Mucosa of stomach (tissue), 1 donor: ENCODE data around the gene CLIP1.

ENCODE experiments used
- H3K27me3 ChIP-seq: one replicate; pipeline ENCODE4 v1.7.0; 2013; ENCODE audit warnings: mild to moderate bottlenecking, low read length; ENCODE audit not compliant: control insufficient read depth, insufficient read depth
- H3K36me3 ChIP-seq: one replicate; pipeline ENCODE4 v1.7.0; 2013; ENCODE audit warnings: low read length; ENCODE audit not compliant: control insufficient read depth, insufficient read depth
- H3K4me1 ChIP-seq: one replicate; pipeline ENCODE4 v1.7.0; 2013; ENCODE audit warnings: mild to moderate bottlenecking, low read length; ENCODE audit not compliant: control insufficient read depth, insufficient read depth
- H3K4me3 ChIP-seq: one replicate; pipeline ENCODE4 v1.7.0; 2013; ENCODE audit warnings: low read length
- H3K9ac ChIP-seq: one replicate; pipeline ENCODE4 v1.7.0; 2013; ENCODE audit warnings: mild to moderate bottlenecking, low read length, moderate library complexity
- H3K9me3 ChIP-seq: one replicate; pipeline ENCODE4 v1.7.0; 2013; ENCODE audit warnings: mild to moderate bottlenecking, low read length, moderate library complexity; ENCODE audit not compliant: control insufficient read depth
- donor health status: Pancreatic carcinoma.

The CLIP1 gene

DNA sequence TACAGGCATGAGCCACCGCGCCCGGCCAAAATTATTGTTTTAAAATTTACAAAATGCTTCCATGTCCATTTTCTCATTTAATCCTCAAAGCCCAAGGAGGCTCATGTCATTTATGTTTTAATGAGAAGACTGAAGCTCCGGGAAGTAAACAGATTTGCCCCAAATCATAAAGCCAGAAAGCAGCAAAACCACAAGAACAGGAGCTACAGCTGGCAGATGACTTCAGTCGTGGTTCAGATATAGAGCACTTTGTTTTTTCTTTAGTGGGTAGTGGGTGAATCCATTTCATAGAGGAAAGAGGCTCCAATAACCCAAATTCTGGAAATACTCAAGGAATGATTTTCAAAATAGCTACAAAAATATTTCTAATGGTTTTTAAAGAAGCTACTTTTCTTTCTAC, 110.8 kb downstream of the CLIP1 start:
- peaks cover 4% of the 10 kb centered on the region for H3K36me3 ChIP-seq

DNA sequence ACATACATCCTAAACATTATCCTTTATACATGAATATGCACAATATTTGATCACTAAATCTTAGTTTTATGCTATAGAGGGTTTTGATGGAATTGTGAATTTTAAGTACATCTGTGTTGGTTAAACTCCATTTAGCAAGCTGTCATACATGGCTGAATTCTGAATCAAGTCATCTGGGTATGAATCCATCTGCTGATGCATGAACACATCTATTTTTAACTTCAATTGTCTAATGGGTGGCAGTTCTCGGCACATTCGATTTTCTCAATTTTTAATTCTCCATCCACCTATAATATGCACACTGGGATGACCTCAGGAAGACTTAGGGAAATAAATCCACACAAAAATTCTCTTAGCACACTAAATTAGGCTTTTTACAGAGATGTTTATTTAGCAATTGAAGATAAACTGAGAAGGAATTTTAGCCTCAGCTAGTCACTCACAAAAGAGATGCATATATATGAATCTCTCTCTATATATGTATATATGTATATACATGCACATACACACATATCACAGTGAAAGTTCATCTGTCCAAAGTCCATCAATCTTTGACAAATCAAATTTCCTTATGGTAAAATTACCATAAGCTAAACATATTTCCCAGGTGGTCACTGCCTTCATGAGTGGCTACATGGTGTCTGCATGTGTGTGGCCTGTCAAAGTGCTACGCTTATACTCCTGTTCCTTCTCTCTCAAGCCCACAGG, 111.7 kb downstream of the CLIP1 start:
- Histone ChIP-seq H3K4me1 (no peaks in the 10 kb centered on the region), H3K27me3 (no peaks in the 10 kb centered on the region), H3K4me3 (no peak overlapping the region), H3K9ac (no peak overlapping the region), H3K9me3 (no peaks in the 10 kb centered on the region), H3K36me3 (peaks cover 4% of the 10 kb centered on the region)

More for the DNA sequence above, 110.8 kb downstream of the CLIP1 start:
- Histone ChIP-seq H3K9me3 (no peaks in the 10 kb centered on the region), H3K4me1 (no peaks in the 10 kb centered on the region), H3K9ac (no peak overlapping the region), H3K4me3 (no peak overlapping the region), H3K27me3 (no peaks in the 10 kb centered on the region)

DNA sequence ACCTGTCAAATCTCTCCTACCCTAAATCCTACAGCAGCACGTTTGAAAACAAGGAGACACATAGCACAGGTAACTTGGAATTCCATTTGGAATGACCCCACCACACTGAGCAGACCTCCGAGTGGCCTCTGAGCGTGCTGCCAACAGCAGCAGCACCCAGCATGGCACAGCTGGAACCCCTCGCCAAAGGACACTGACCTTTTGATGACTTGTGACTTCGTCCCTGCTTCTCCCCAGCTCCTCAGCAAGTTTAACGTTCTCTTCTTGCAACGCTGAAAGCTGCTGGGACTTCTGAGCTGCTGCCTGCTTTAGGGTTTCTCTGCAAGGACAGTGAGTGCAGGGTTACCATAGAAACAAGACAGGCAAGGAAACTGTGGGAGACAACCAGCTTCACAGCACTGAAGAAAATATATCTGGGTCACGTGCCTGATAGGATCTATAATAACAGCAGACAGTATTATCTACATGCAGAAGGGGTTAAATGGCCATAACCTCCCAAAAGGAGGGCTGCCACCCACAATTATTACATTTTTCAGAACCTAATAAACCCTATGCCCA, 112.8 kb downstream of the CLIP1 start:
- Histone ChIP-seq H3K9ac (no peak overlapping the region), H3K27me3 (no peaks in the 10 kb centered on the region), H3K4me3 (no peak overlapping the region), H3K36me3 (peaks cover 4% of the 10 kb centered on the region), H3K4me1 (no peaks in the 10 kb centered on the region), H3K9me3 (no peaks in the 10 kb centered on the region)

DNA sequence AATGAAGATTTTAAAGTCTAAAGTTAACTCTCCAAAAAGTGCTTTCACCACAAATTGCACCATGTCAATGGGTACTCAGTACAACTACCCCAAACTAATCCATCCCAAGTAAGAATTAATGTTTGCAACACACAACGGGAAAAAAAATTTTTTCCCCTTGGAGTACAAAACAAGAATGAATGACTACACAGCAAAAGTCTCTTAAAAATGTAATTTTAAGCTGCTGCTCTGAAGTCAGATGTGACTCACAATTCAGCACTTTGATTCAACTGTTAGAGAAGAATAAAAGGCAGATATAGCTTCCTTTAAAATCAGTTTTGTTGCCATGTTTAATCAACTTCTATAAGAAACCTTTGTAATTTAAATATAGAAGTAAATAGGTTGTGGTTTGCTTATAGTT, 113.7 kb downstream of the CLIP1 start:
- H3K27me3 ChIP-seq, result no peaks in the 10 kb centered on the region
- no peak overlapping the region for H3K4me3 ChIP-seq
- peaks cover 7% of the 10 kb centered on the region for H3K36me3 ChIP-seq
- H3K9me3 ChIP-seq, result no peaks in the 10 kb centered on the region
- no peaks in the 10 kb centered on the region for H3K4me1 ChIP-seq
- H3K9ac ChIP-seq, result no peak overlapping the region

DNA sequence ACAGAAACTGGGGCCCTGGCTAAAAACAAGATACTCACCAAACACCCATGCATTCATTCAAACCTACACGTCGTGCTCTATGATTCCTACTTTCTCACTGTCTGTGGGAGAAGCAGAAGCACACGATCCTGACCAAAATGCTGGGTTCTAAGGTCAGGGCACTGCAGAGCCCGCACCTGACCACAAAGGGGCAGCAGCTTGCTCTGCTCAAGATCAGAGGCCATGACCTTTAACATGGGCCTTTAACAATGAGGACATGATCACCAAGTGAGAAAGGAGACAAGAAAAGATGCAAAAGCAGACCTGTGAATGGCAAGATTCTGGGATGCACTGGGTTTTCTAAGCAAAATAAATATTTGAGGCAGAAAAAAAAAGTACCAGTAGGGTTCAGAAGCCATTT, 116.1 kb downstream of the CLIP1 start:
- H3K4me1 ChIP-seq, result no peaks in the 10 kb centered on the region
- H3K4me3 ChIP-seq, result no peak overlapping the region
- peaks cover 8% of the 10 kb centered on the region for H3K36me3 ChIP-seq
- H3K9me3 ChIP-seq, result no peaks in the 10 kb centered on the region
- H3K9ac ChIP-seq, result no peak overlapping the region
- H3K27me3 ChIP-seq, result no peaks in the 10 kb centered on the region

DNA sequence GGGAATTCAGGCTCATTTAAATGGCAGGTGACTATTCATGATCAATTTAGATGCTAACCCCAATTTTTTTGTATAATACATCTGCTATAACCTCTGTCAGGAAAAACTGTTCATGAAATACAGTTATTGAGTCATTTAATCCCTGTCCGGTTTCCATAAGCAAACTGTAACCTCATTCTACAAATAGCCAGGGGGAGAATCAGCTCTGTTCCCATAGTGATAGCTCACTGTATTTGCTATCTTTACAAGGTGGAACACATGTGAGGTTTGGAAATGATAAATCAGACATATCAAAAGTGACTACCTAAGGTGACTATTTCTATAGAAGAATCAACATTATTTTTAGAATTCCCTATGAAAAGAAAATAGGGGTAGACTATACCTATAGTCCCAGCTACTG, 117.5 kb downstream of the CLIP1 start:
- Histone ChIP-seq H3K4me3 (no peak overlapping the region), H3K27me3 (no peaks in the 10 kb centered on the region), H3K4me1 (no peaks in the 10 kb centered on the region), H3K9ac (no peak overlapping the region), H3K36me3 (peaks cover 8% of the 10 kb centered on the region), H3K9me3 (no peaks in the 10 kb centered on the region)

DNA sequence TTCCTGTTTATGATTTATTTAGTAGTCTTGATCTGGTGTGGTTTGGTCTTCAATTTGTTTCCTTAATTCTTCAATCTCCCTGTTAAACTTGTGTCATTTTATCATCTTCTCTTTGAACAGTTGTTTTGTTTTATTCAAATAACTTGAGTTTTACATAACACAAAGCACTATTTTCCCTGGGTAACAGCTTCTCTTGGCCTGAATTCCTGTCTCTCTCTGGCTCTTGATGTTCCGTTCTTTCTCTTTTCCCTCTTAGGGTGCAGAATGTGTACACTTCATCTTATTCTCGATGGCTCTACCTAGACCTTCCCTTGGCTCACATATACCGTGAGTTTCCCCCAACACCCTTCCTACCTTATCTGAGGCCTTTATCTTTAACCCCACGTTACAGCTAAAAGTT, 119.4 kb downstream of the CLIP1 start:
- no peak overlapping the region for H3K9ac ChIP-seq
- no peaks in the 10 kb centered on the region for H3K4me1 ChIP-seq
- H3K9me3 ChIP-seq, result no peaks in the 10 kb centered on the region
- peaks cover 4% of the 10 kb centered on the region for H3K36me3 ChIP-seq
- H3K27me3 ChIP-seq, result no peaks in the 10 kb centered on the region
- H3K4me3 ChIP-seq, result no peak overlapping the region

DNA sequence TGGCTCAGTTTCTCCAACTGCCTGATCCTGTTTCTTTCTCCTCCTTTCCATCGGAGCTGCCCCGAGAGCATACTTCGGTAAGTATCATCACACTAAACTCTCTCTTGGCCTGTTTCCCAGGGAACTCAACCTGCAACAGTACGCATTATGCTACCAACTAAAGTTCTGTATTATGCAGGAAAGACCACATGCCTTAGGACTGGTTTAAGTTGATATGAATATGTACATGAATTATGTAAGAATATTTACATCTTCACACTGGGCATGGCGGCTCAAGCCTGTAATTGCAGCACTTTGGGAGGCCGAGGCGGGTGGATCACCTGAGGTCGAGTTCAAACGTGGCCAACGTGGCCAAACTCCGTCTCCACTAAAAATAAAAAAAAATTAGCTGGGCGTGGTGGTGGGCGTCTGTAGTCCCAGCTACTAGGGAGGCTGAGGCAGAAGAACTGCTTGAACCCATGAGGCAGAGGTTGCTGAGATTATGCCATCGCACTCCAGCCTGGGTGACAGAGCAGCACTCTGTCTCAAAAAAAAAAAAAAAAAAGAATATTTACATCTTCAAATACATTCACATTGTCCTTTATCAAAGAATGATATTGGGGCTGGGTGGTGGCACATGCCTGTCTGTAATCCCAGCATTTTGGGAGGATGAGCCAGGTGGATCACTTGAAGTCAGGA, 124.3 kb downstream of the CLIP1 start:
- H3K9ac ChIP-seq, result no peak overlapping the region
- no peaks in the 10 kb centered on the region for H3K4me1 ChIP-seq
- H3K9me3 ChIP-seq, result no peaks in the 10 kb centered on the region
- no peaks in the 10 kb centered on the region for H3K36me3 ChIP-seq
- H3K27me3 ChIP-seq, result no peaks in the 10 kb centered on the region
- H3K4me3 ChIP-seq, result no peak overlapping the region

DNA sequence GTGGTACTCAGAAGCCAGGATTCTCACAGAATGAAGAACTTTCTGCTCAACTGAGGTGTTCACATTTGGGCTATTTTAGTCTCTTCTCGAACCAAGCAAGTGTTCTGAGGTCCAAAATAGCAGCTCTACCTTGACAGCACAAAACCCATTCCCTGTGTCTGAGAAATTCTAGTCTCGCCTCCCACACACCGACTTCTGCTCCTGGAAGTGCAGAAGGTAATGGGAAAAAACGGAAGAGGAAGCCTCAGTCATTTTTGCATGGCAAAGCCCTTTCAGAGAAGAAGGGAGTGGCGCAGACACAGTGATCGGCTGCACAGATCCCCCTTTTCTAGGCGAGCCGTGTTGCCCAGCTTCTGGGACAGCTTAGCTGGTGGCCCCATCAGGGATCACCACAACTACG, 125.0 kb downstream of the CLIP1 start:
- Histone ChIP-seq H3K36me3 (no peaks in the 10 kb centered on the region), H3K4me3 (no peak overlapping the region), H3K9ac (no peak overlapping the region), H3K27me3 (no peaks in the 10 kb centered on the region), H3K4me1 (no peaks in the 10 kb centered on the region), H3K9me3 (no peaks in the 10 kb centered on the region)

DNA sequence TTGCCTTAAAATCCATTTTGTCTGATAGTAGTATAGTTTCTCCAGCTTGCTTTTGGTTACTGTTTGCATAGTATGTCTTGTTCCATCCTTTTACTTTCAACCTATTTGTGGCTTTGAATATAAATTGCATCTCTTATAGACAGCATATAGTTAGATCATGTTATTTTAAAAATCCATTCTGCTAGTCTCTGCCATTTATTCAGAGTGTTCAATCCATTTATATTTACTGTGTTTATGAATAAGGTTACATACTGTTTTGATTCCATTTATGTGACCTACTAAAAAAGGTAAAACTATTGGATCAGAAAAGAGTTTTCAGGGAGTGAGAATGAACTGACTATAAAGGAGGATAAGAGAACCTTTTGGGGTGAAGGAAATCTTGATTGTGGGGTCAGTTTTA, 126.6 kb downstream of the CLIP1 start:
- H3K4me1 ChIP-seq, result no peaks in the 10 kb centered on the region
- no peaks in the 10 kb centered on the region for H3K9me3 ChIP-seq
- no peaks in the 10 kb centered on the region for H3K27me3 ChIP-seq
- no peak overlapping the region for H3K4me3 ChIP-seq
- no peak overlapping the region for H3K9ac ChIP-seq
- H3K36me3 ChIP-seq, result no peaks in the 10 kb centered on the region

DNA sequence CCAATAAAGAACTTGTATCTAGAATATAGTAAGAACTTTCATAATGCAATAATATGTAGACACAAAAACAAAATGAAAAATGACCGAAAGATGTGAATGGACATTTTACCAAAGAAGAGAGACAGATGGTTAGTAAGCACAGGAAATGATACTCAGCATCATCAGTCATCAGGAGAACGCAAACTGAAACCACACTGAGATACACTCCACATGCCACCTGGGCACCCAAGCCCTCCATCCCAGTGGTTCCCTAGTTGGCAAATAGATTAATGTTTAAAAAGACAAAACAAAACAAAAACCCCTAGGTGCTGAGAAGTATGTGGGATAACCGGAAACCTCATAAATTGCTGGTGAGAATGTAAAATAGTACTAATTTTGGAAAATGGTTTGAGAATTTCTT, 129.4 kb downstream of the CLIP1 start:
- H3K9me3 ChIP-seq, result no peaks in the 10 kb centered on the region

DNA sequence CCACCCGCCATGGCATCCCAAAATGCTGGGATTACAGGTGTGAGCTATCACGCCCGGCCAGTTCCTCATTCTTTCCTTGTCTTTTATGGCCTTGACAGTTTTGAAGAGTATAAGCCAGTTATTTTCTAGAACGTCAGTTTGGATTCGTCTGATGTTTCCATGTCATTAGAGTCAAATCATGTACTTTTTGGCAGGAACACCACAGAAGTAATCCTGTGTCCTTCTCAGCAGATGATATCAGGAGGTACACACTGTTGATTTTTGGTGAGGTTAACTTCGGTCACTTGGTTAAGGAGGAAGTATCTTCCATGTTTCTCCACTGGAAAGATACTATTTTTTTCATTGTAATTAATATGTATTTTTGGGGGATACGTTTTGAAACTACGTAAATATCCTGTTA, 131.0 kb downstream of the CLIP1 start:
- no peaks in the 10 kb centered on the region for H3K4me1 ChIP-seq
- H3K9me3 ChIP-seq, result no peaks in the 10 kb centered on the region
- no peaks in the 10 kb centered on the region for H3K36me3 ChIP-seq
- no peak overlapping the region for H3K4me3 ChIP-seq
- H3K9ac ChIP-seq, result no peak overlapping the region
- no peaks in the 10 kb centered on the region for H3K27me3 ChIP-seq

More for the DNA sequence above, 129.4 kb downstream of the CLIP1 start:
- Histone ChIP-seq H3K27me3 (no peaks in the 10 kb centered on the region), H3K4me1 (no peaks in the 10 kb centered on the region), H3K9ac (no peak overlapping the region), H3K4me3 (no peak overlapping the region), H3K36me3 (no peaks in the 10 kb centered on the region)
